ENCODE results near the gene ITLN1. TPM values are rescaled to one million over a fixed set of nuclear protein-coding genes. Genes with fewer than 3 reads are reported as not detected.

ITLN1 gene
- polyA plus RNA-seq, 1 donor from 2014 or later, result not detected

- no peak for TF ChIP-seq MXI1 (conservative IDR thresholded peaks at IDR 0.05; ENCODE audit: poor library complexity, severe bottlenecking)
- no peak for TF ChIP-seq CTCF (IDR thresholded peaks at IDR 0.05; ENCODE audit: poor library complexity, severe bottlenecking)
- no peak for TF ChIP-seq RAD21 (conservative IDR thresholded peaks at IDR 0.05)
- TF ChIP-seq EZH2 (IDR thresholded peaks at IDR 0.05; ENCODE audit: borderline replicate concordance, insufficient read depth, low read length, poor library complexity, severe bottlenecking), result no peak
- no peak for TF ChIP-seq TAF1 (IDR thresholded peaks at IDR 0.05; ENCODE audit: low read depth)
- no peaks in the 10 kb centered on the region for H3K27me3 ChIP-seq (ENCODE audit: insufficient read depth, low read depth, low read length)
These were observed 46.1 kb downstream of the ITLN1 start for GRCh38 chr1:160838888-160839287.

GRCh38 chr1:160837558-160838205 is 47.3 kb downstream of the ITLN1 start:
- no peaks in the 10 kb centered on the region for H3K79me2 ChIP-seq (replicated peaks; ENCODE audit: insufficient read depth, low read length)
- no peaks in the 10 kb centered on the region for H3K27me3 ChIP-seq (ENCODE audit: insufficient read depth, low read depth, low read length)
- H4K20me1 ChIP-seq (ENCODE audit: insufficient read depth), result no peaks in the 10 kb centered on the region
- no peak overlapping the region for H3K4me3 ChIP-seq (ENCODE audit: low read length)
- no peaks in the 10 kb centered on the region for H3F3A ChIP-seq (ENCODE audit: insufficient read depth, low read length, poor library complexity, severe bottlenecking)
- no peaks in the 10 kb centered on the region for H3K9me3 ChIP-seq (ENCODE audit: low read length)
- no peak overlapping the region for H3K27ac ChIP-seq (ENCODE audit: low read length)
- H3K9me2 ChIP-seq (ENCODE audit: insufficient read depth, low read length), result no peaks in the 10 kb centered on the region
- no peak overlapping the region for H2AFZ ChIP-seq (ENCODE audit: low read depth, low read length)
- H3K9ac ChIP-seq (ENCODE audit: low read length), result no peak overlapping the region
- H3K4me2 ChIP-seq (ENCODE audit: low read length), result no peak overlapping the region
- H3K36me3 ChIP-seq (ENCODE audit: insufficient read depth, low read length), result no peaks in the 10 kb centered on the region
- TF ChIP-seq CTCF (IDR thresholded peaks at IDR 0.05; ENCODE audit: poor library complexity, severe bottlenecking), result no peak
- TF ChIP-seq EP300 (conservative IDR thresholded peaks at IDR 0.05; ENCODE audit: poor library complexity, severe bottlenecking), result no peak
- no peak for TF ChIP-seq TAF1 (IDR thresholded peaks at IDR 0.05; ENCODE audit: low read depth)
- TF ChIP-seq RAD21 (conservative IDR thresholded peaks at IDR 0.05), result no peak
- TF ChIP-seq MXI1 (conservative IDR thresholded peaks at IDR 0.05; ENCODE audit: poor library complexity, severe bottlenecking), result no peak
- no peak for TF ChIP-seq POLR2AphosphoS5 (IDR thresholded peaks at IDR 0.05)
- no peak for TF ChIP-seq EZH2 (IDR thresholded peaks at IDR 0.05; ENCODE audit: borderline replicate concordance, insufficient read depth, low read length, poor library complexity, severe bottlenecking)
- TF ChIP-seq REST (IDR thresholded peaks at IDR 0.05; ENCODE audit: borderline replicate concordance), result no peak
- no peak for TF ChIP-seq SMC3 (conservative IDR thresholded peaks at IDR 0.05; ENCODE audit: poor library complexity)

More at GRCh38 chr1:160838888-160839287, 46.1 kb downstream of the ITLN1 start:
- H3K4me2 ChIP-seq (ENCODE audit: low read length), result no peak overlapping the region
- no peak overlapping the region for H2AFZ ChIP-seq (ENCODE audit: low read depth, low read length)
- no peaks in the 10 kb centered on the region for H3F3A ChIP-seq (ENCODE audit: insufficient read depth, low read length, poor library complexity, severe bottlenecking)
- no peak overlapping the region for H3K9ac ChIP-seq (ENCODE audit: low read length)
- no peaks in the 10 kb centered on the region for H3K9me3 ChIP-seq (ENCODE audit: low read length)
- H3K27ac ChIP-seq (ENCODE audit: low read length), result no peak overlapping the region
- H3K4me3 ChIP-seq (ENCODE audit: low read length), result no peak overlapping the region
- no peaks in the 10 kb centered on the region for H3K9me2 ChIP-seq (ENCODE audit: insufficient read depth, low read length)
- no peaks in the 10 kb centered on the region for H4K20me1 ChIP-seq (ENCODE audit: insufficient read depth)
- H3K79me2 ChIP-seq (replicated peaks; ENCODE audit: insufficient read depth, low read length), result no peaks in the 10 kb centered on the region
- H3K36me3 ChIP-seq (ENCODE audit: insufficient read depth, low read length), result no peaks in the 10 kb centered on the region
